HEK293 (cell line): ENCODE results near the gene LRRTM2.

Source experiments
- BCL11A ChIP-seq: fragments of 450-650 bp; formaldehyde crosslinking; IDR thresholded peaks from 2 replicates; pipeline ENCODE4 v1.5.1; 2016; ENCODE audit warnings: low read depth, missing biosample characterization, missing genetic modification characterization
- FEZF1 ChIP-seq: fragments of 450-650 bp; formaldehyde crosslinking; IDR thresholded peaks from 2 replicates; pipeline ENCODE4 v1.5.1; 2016; ENCODE audit warnings: missing biosample characterization, missing genetic modification characterization
- KLF7 ChIP-seq: fragments of 450-650 bp; formaldehyde crosslinking; IDR thresholded peaks from 2 replicates; pipeline ENCODE4 v1.5.1; 2016; ENCODE audit warnings: missing biosample characterization, missing genetic modification characterization, borderline replicate concordance
- KLF9 ChIP-seq: fragments of 450-650 bp; formaldehyde crosslinking; IDR thresholded peaks from 2 replicates; pipeline ENCODE4 v1.5.1; 2016; ENCODE audit warnings: missing biosample characterization, missing genetic modification characterization, low read depth
- OVOL3 ChIP-seq: fragments of 450-650 bp; formaldehyde crosslinking; IDR thresholded peaks from 2 replicates; pipeline ENCODE4 v1.5.1; 2016; ENCODE audit warnings: missing biosample characterization, missing genetic modification characterization
- ZBTB20 ChIP-seq: fragments of 450-650 bp; formaldehyde crosslinking; IDR thresholded peaks from 2 replicates; pipeline ENCODE4 v1.5.1; 2016; ENCODE audit warnings: missing biosample characterization, missing genetic modification characterization
- ZNF169 ChIP-seq: fragments of 450-650 bp; formaldehyde crosslinking; IDR thresholded peaks from 2 replicates; pipeline ENCODE4 v1.5.1; 2016; ENCODE audit warnings: missing biosample characterization, missing genetic modification characterization
- ZNF23 ChIP-seq: fragments of 450-650 bp; formaldehyde crosslinking; IDR thresholded peaks from 2 replicates; pipeline ENCODE4 v1.5.1; 2016; ENCODE audit warnings: missing biosample characterization, missing genetic modification characterization, borderline replicate concordance
- ZNF266 ChIP-seq: fragments of 450-650 bp; formaldehyde crosslinking; IDR thresholded peaks from 2 replicates; pipeline ENCODE4 v1.5.1; 2016; ENCODE audit warnings: missing biosample characterization, missing genetic modification characterization, low read depth
- ZNF324 ChIP-seq: fragments of 450-650 bp; formaldehyde crosslinking; IDR thresholded peaks from 2 replicates; pipeline ENCODE4 v1.5.1; 2016; ENCODE audit warnings: missing biosample characterization, missing genetic modification characterization
- ZNF341 ChIP-seq: fragments of 450-650 bp; formaldehyde crosslinking; IDR thresholded peaks from 2 replicates; pipeline ENCODE4; 2016; ENCODE audit warnings: low read depth, missing biosample characterization, missing genetic modification characterization
- ZNF350 ChIP-seq: fragments of 450-650 bp; formaldehyde crosslinking; IDR thresholded peaks from 2 replicates; pipeline ENCODE4 v1.5.0; 2017; ENCODE audit warnings: missing biosample characterization, mild to moderate bottlenecking, missing genetic modification characterization
- ZNF394 ChIP-seq: fragments of 450-650 bp; formaldehyde crosslinking; IDR thresholded peaks from 2 replicates; pipeline ENCODE4 v1.5.1; 2016; ENCODE audit warnings: missing biosample characterization, missing genetic modification characterization, mild to moderate bottlenecking, moderate library complexity, borderline replicate concordance
- ZNF426 ChIP-seq: fragments of 450-650 bp; formaldehyde crosslinking; IDR thresholded peaks from 2 replicates; pipeline ENCODE4 v1.5.1; 2017; ENCODE audit warnings: missing biosample characterization, missing genetic modification characterization, mild to moderate bottlenecking, inconsistent platforms, moderate library complexity
- ZNF510 ChIP-seq: fragments of 450-650 bp; formaldehyde crosslinking; IDR thresholded peaks from 2 replicates; pipeline ENCODE4 v1.5.1; 2018; ENCODE audit warnings: mild to moderate bottlenecking, missing genetic modification characterization, missing biosample characterization; ENCODE audit not compliant: insufficient replicate concordance
- ZNF514 ChIP-seq: fragments of 450-650 bp; formaldehyde crosslinking; IDR thresholded peaks from 2 replicates; pipeline ENCODE4 v1.5.1; 2016; ENCODE audit warnings: missing biosample characterization, missing genetic modification characterization
- ZNF544 ChIP-seq: fragments of 450-650 bp; formaldehyde crosslinking; IDR thresholded peaks from 2 replicates; pipeline ENCODE4 v1.5.0; 2017; ENCODE audit warnings: missing biosample characterization, missing genetic modification characterization
- ZNF548 ChIP-seq: fragments of 450-650 bp; formaldehyde crosslinking; IDR thresholded peaks from 2 replicates; pipeline ENCODE4 v1.5.1; 2016; ENCODE audit warnings: missing biosample characterization, missing genetic modification characterization
- ZNF658 ChIP-seq: fragments of 450-650 bp; formaldehyde crosslinking; IDR thresholded peaks from 2 replicates; pipeline ENCODE4; 2016; ENCODE audit warnings: missing biosample characterization, missing genetic modification characterization
- ZNF677 ChIP-seq: fragments of 450-650 bp; IDR thresholded peaks from 2 replicates; pipeline ENCODE4 v1.5.0; 2018; ENCODE audit warnings: missing biosample characterization, mild to moderate bottlenecking, missing genetic modification characterization, moderate library complexity
- ZNF785 ChIP-seq: fragments of 450-650 bp; formaldehyde crosslinking; IDR thresholded peaks from 2 replicates; pipeline ENCODE4 v1.5.1; 2016; ENCODE audit warnings: missing biosample characterization, missing genetic modification characterization
- ZNF791 ChIP-seq: fragments of 450-650 bp; formaldehyde crosslinking; IDR thresholded peaks from 2 replicates; pipeline ENCODE4 v1.5.1; 2016; ENCODE audit warnings: missing biosample characterization, missing genetic modification characterization
- ZSCAN23 ChIP-seq: fragments of 450-650 bp; formaldehyde crosslinking; IDR thresholded peaks from 2 replicates; pipeline ENCODE4 v1.5.1; 2016; ENCODE audit warnings: missing biosample characterization, missing genetic modification characterization
- ZSCAN30 ChIP-seq: fragments of 450-650 bp; IDR thresholded peaks from 2 replicates; pipeline ENCODE4 v1.5.1; 2018; ENCODE audit warnings: missing biosample characterization, mild to moderate bottlenecking, missing genetic modification characterization, moderate library complexity
- TF ChIP-seq, protein P1 (sequence below): fragments of 450-650 bp; formaldehyde crosslinking; IDR thresholded peaks from 2 replicates; pipeline ENCODE4 v1.5.1; 2016; ENCODE audit warnings: missing biosample characterization, missing genetic modification characterization
- TF ChIP-seq, protein P2 (sequence below): fragments of 450-650 bp; formaldehyde crosslinking; IDR thresholded peaks from 2 replicates; pipeline ENCODE4 v1.5.1; 2016; ENCODE audit warnings: missing biosample characterization, missing genetic modification characterization
- TF ChIP-seq, protein P3 (sequence below): fragments of 450-650 bp; formaldehyde crosslinking; IDR thresholded peaks from 2 replicates; pipeline ENCODE4 v1.5.1; 2016; ENCODE audit warnings: missing biosample characterization, missing genetic modification characterization
- TF ChIP-seq, protein P4 (sequence below): fragments of 450-650 bp; formaldehyde crosslinking; IDR thresholded peaks from 2 replicates; pipeline ENCODE4 v1.5.1; 2016; ENCODE audit warnings: missing biosample characterization, missing genetic modification characterization
- TF ChIP-seq, protein P5 (sequence below): fragments of 450-650 bp; formaldehyde crosslinking; IDR thresholded peaks from 2 replicates; pipeline ENCODE4 v1.5.0; 2017; ENCODE audit warnings: missing biosample characterization, missing genetic modification characterization, borderline replicate concordance
- TF ChIP-seq, protein P6 (sequence below): fragments of 450-650 bp; formaldehyde crosslinking; IDR thresholded peaks from 2 replicates; pipeline ENCODE4 v1.5.1; 2016; ENCODE audit warnings: missing biosample characterization, missing genetic modification characterization

LRRTM2 gene

DNA sequence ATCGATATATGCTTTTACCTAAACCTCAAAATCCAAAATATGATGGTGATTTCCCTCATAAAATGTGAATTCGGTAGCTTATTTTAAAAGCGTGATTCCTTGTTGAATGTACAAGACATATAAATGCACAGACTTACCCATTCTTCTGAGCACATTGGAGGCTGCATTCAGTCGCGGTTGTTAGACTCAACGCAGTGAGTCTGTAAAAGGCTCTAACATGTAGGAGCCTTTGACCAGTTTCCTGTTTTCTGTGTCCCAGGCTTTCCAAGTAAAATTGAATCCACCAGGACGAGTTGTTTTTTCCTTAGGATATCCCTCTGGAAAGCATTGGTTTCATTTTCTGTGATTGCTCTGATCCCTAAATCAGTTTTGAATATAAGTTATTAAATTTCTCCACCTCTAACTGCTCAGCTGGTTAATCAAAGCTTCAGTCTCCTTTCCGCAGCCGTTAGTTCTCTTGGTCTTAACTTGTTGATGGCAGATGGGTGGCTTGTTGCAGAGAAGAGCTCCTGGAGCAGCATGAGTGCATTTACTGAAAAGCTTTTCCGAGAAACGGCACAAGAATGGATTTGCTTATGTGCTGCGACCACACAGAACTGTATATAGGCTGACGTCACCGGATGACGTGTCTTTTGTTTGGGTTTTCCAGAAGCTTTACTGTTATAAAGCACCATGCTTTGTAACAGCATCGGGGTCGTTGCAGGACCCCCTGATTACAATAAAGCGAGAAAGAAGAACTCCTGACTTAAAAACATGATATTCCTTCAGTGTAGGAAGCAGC lies at the start of gene LRRTM2 (continued):
- TF ChIP-seq ZNF677 (tag by site-specific recombination): no peak
- TF ChIP-seq, protein P1, sequence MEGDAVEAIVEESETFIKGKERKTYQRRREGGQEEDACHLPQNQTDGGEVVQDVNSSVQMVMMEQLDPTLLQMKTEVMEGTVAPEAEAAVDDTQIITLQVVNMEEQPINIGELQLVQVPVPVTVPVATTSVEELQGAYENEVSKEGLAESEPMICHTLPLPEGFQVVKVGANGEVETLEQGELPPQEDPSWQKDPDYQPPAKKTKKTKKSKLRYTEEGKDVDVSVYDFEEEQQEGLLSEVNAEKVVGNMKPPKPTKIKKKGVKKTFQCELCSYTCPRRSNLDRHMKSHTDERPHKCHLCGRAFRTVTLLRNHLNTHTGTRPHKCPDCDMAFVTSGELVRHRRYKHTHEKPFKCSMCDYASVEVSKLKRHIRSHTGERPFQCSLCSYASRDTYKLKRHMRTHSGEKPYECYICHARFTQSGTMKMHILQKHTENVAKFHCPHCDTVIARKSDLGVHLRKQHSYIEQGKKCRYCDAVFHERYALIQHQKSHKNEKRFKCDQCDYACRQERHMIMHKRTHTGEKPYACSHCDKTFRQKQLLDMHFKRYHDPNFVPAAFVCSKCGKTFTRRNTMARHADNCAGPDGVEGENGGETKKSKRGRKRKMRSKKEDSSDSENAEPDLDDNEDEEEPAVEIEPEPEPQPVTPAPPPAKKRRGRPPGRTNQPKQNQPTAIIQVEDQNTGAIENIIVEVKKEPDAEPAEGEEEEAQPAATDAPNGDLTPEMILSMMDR (tag by site-specific recombination): no peak
- TF ChIP-seq, protein P2, sequence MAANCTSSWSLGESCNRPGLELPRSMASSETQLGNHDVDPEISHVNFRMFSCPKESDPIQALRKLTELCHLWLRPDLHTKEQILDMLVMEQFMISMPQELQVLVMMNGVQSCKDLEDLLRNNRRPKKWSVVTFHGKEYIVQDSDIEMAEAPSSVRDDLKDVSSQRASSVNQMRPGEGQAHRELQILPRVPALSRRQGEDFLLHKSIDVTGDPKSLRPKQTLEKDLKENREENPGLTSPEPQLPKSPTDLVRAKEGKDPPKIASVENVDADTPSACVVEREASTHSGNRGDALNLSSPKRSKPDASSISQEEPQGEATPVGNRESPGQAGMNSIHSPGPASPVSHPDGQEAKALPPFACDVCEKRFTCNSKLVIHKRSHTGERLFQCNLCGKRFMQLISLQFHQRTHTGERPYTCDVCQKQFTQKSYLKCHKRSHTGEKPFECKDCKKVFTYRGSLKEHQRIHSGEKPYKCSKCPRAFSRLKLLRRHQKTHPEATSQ (tag by site-specific recombination): no peak
- TF ChIP-seq, protein P3, sequence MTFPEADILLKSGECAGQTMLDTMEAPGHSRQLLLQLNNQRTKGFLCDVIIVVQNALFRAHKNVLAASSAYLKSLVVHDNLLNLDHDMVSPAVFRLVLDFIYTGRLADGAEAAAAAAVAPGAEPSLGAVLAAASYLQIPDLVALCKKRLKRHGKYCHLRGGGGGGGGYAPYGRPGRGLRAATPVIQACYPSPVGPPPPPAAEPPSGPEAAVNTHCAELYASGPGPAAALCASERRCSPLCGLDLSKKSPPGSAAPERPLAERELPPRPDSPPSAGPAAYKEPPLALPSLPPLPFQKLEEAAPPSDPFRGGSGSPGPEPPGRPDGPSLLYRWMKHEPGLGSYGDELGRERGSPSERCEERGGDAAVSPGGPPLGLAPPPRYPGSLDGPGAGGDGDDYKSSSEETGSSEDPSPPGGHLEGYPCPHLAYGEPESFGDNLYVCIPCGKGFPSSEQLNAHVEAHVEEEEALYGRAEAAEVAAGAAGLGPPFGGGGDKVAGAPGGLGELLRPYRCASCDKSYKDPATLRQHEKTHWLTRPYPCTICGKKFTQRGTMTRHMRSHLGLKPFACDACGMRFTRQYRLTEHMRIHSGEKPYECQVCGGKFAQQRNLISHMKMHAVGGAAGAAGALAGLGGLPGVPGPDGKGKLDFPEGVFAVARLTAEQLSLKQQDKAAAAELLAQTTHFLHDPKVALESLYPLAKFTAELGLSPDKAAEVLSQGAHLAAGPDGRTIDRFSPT: no peak
- TF ChIP-seq ZSCAN23 (tag by site-specific recombination): no peak
- TF ChIP-seq BCL11A (tag by site-specific recombination): no peak
- no peak for TF ChIP-seq ZNF514 (tag by site-specific recombination)
- TF ChIP-seq ZNF324 (tag by site-specific recombination): peak; percentile 53; the same call in 1 of the 2 replicates
- no peak for TF ChIP-seq ZNF548 (tag by site-specific recombination)
- TF ChIP-seq ZNF341 (tag by site-specific recombination): peak; percentile 87
- no peak for TF ChIP-seq ZSCAN30 (tag by site-specific recombination)
- TF ChIP-seq ZNF785 (tag by site-specific recombination): no peak
- TF ChIP-seq ZNF169: no peak
- TF ChIP-seq ZNF510 (tag by site-specific recombination): no peak
- TF ChIP-seq KLF7 (tag by site-specific recombination): no peak
- no peak for TF ChIP-seq KLF9 (tag by site-specific recombination)
- TF ChIP-seq ZNF266 (tag by site-specific recombination): no peak
- TF ChIP-seq ZNF544: no peak
- TF ChIP-seq, protein P4, sequence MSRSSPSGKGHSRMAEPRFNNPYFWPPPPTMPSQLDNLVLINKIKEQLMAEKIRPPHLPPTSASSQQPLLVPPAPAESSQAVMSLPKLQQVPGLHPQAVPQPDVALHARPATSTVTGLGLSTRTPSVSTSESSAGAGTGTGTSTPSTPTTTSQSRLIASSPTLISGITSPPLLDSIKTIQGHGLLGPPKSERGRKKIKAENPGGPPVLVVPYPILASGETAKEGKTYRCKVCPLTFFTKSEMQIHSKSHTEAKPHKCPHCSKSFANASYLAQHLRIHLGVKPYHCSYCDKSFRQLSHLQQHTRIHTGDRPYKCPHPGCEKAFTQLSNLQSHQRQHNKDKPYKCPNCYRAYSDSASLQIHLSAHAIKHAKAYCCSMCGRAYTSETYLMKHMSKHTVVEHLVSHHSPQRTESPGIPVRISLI: no peak
- no peak for TF ChIP-seq ZNF23 (tag by site-specific recombination)
- TF ChIP-seq, protein P5, sequence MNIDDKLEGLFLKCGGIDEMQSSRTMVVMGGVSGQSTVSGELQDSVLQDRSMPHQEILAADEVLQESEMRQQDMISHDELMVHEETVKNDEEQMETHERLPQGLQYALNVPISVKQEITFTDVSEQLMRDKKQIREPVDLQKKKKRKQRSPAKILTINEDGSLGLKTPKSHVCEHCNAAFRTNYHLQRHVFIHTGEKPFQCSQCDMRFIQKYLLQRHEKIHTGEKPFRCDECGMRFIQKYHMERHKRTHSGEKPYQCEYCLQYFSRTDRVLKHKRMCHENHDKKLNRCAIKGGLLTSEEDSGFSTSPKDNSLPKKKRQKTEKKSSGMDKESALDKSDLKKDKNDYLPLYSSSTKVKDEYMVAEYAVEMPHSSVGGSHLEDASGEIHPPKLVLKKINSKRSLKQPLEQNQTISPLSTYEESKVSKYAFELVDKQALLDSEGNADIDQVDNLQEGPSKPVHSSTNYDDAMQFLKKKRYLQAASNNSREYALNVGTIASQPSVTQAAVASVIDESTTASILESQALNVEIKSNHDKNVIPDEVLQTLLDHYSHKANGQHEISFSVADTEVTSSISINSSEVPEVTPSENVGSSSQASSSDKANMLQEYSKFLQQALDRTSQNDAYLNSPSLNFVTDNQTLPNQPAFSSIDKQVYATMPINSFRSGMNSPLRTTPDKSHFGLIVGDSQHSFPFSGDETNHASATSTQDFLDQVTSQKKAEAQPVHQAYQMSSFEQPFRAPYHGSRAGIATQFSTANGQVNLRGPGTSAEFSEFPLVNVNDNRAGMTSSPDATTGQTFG (tag by site-specific recombination): no peak
- TF ChIP-seq ZNF426: no peak
- TF ChIP-seq ZNF350 (tag by site-specific recombination): no peak
- no peak for TF ChIP-seq ZNF658 (tag by site-specific recombination)
- TF ChIP-seq OVOL3 (tag by site-specific recombination): no peak
- TF ChIP-seq ZBTB20: no peak
- TF ChIP-seq, protein P6, sequence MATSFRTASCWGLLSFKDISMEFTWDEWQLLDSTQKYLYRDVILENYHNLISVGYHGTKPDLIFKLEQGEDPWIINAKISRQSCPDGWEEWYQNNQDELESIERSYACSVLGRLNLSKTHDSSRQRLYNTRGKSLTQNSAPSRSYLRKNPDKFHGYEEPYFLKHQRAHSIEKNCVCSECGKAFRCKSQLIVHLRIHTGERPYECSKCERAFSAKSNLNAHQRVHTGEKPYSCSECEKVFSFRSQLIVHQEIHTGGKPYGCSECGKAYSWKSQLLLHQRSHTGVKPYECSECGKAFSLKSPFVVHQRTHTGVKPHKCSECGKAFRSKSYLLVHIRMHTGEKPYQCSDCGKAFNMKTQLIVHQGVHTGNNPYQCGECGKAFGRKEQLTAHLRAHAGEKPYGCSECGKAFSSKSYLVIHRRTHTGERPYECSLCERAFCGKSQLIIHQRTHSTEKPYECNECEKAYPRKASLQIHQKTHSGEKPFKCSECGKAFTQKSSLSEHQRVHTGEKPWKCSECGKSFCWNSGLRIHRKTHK (tag by site-specific recombination): no peak
- TF ChIP-seq FEZF1 (tag by site-specific recombination): no peak
- TF ChIP-seq ZNF394: peak; percentile 54; the same call in 1 of the 2 replicates
- no peak for TF ChIP-seq ZNF791 (tag by site-specific recombination)
